Spleen (tissue), 7 donors: Measurements from ENCODE around the gene CTDSPL.

Source experiments
- CTCF ChIP-seq, 11 experiments: fragments of 200-600 bp in 7 of 11; fragments of 450-650 bp in 4 of 11; sonication (generic) in 4 of 11; IDR thresholded peaks in 8 of 11; conservative IDR thresholded peaks in 3 of 11; 1 replicate in 7 of 11; 2 replicates in 4 of 11; pipeline versions ENCODE4 v1.4.0 to v1.8.0; 2016 to 2021; ENCODE audit warnings: antibody characterized with exemption in 11 of 11, inconsistent platforms in 4 of 11, mild to moderate bottlenecking in 1 of 11
- POLR2AphosphoS5 ChIP-seq, 3 donors: sonication (generic); formaldehyde crosslinking; IDR thresholded peaks; one replicate each; pipeline ENCODE4 v1.5.1; 2017; ENCODE audit warnings: antibody characterized with exemption in 3 of 3
- donor health status: DM: no; HTN: no; CAD: no; lungs with moderate emphysema.
- donor health status: DM: no; HTN: no; CAD: no.
- donor health status: DM: no; HTN: no; CAD: no.

GRCh38 chr3:38005076-38006020, 143.7 kb downstream of the CTDSPL start:
- TF ChIP-seq CTCF (IDR thresholded peaks at IDR 0.05 in 8 of 11, conservative IDR thresholded peaks at IDR 0.05 in 3 of 11): no peak
- no peak for TF ChIP-seq POLR2AphosphoS5 (IDR thresholded peaks at IDR 0.05)
